ENCODE measurements around the gene CAPN15. TPM values are rescaled to one million over a fixed set of nuclear protein-coding genes. Genes with fewer than 3 reads are reported as not detected.

CAPN15 gene
- total RNA-seq, 1 donor from 2014 or later = 57.4 TPM

DNA sequence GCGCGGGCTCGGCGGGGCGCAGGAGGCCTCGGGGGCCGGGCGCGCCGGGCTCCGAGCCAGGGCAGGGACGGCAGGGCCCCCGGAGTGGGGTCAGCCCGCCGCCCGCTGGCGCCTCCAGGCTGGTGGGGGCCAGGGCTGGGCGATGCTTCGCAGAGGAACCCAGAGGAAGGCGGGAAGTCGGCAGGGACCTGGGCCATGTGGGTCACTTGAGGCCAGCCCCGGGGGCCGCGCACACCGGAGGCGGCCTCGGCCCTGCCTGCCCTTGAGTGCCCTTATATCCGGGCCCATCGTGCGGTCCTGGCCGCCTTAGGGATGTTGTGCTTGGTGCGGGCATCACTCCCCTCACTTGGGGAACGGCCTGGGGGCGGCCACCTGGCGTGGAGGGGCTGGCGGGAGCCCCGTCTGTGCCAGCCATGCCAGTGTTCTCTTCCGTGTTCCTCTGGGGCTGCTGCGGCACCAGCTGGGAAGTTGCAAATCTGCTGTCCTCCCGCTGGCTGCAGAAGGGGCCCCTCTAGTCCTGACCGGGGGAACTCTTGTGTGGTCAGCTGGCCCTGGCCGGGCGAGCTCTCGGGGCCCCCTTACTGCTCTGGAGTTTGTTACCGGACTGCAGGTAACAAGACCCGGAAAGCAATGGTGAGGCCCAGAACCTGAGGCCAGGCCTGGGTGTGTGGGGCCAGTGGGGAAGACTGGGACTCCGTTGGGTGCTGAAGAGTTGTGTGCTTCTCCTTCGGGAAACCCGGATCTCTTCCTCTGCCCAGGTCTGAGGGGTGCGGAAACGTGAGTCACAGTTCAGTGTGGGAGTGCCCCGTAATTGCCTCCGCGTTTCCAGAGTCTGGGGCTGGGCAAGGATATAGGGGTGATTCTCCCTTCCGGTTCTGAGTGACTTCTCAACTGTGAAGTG lies 849 bp downstream of the CAPN15 start:
- Mint-ChIP-seq H3K36me3 (ENCODE audit: insufficient read depth) (peaks cover 2% of the 10 kb centered on the region), H3K4me3 (ENCODE audit: low read depth) (peak overlapping the region; percentile 80), H3K27me3 (no peaks in the 10 kb centered on the region), H3K4me1 (ENCODE audit: low read depth) (peaks cover 16% of the 10 kb centered on the region), H3K27ac (peak overlapping the region; percentile 69), H3K9me3 (ENCODE audit: low read depth) (no peaks in the 10 kb centered on the region)
- no peak for DNase-seq (ENCODE audit: low spot score, unreplicated experiment)
- TF ChIP-seq, protein P1, sequence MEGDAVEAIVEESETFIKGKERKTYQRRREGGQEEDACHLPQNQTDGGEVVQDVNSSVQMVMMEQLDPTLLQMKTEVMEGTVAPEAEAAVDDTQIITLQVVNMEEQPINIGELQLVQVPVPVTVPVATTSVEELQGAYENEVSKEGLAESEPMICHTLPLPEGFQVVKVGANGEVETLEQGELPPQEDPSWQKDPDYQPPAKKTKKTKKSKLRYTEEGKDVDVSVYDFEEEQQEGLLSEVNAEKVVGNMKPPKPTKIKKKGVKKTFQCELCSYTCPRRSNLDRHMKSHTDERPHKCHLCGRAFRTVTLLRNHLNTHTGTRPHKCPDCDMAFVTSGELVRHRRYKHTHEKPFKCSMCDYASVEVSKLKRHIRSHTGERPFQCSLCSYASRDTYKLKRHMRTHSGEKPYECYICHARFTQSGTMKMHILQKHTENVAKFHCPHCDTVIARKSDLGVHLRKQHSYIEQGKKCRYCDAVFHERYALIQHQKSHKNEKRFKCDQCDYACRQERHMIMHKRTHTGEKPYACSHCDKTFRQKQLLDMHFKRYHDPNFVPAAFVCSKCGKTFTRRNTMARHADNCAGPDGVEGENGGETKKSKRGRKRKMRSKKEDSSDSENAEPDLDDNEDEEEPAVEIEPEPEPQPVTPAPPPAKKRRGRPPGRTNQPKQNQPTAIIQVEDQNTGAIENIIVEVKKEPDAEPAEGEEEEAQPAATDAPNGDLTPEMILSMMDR (IDR thresholded peaks at IDR 0.05; ENCODE audit: unreplicated experiment) = no peak

DNA sequence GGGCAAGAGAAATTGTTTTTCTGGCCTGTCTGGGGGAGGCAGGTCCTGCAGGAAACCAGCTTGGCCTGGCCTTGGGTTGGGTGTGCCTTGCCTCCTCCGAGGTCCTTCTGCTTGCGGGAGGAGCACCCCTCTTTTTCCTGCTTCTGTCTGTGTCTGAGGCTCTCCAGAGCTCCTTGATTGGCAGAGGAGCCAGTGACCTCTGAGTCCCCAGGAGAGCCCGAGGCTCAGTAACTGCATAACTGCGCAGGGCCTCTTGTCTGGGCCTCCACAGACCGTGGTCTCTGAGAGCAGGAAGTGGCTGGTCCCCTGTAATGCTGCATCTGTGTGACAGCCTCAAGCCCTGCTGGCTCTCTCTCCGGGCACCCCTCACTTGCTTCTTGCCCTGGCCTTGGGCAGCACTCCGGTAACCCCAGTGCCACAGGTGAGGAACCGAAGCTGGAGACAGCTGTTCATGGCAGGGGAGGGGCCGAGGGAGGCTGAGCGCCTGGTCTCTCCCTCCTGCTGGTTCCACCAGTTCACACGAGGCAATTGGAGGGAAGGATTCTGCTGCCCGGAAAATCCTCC lies 1.6 kb downstream of the CAPN15 start:
- Mint-ChIP-seq H3K4me3 (ENCODE audit: low read depth) (peak overlapping the region; percentile 80), H3K27ac (no peak overlapping the region), H3K27me3 (no peaks in the 10 kb centered on the region), H3K9me3 (ENCODE audit: low read depth) (no peaks in the 10 kb centered on the region), H3K36me3 (ENCODE audit: insufficient read depth) (peaks cover 2% of the 10 kb centered on the region), H3K4me1 (ENCODE audit: low read depth) (peaks cover 21% of the 10 kb centered on the region)
- TF ChIP-seq, protein P1 (IDR thresholded peaks at IDR 0.05; ENCODE audit: unreplicated experiment) = no peak
- no peak for DNase-seq (ENCODE audit: low spot score, unreplicated experiment)

DNA sequence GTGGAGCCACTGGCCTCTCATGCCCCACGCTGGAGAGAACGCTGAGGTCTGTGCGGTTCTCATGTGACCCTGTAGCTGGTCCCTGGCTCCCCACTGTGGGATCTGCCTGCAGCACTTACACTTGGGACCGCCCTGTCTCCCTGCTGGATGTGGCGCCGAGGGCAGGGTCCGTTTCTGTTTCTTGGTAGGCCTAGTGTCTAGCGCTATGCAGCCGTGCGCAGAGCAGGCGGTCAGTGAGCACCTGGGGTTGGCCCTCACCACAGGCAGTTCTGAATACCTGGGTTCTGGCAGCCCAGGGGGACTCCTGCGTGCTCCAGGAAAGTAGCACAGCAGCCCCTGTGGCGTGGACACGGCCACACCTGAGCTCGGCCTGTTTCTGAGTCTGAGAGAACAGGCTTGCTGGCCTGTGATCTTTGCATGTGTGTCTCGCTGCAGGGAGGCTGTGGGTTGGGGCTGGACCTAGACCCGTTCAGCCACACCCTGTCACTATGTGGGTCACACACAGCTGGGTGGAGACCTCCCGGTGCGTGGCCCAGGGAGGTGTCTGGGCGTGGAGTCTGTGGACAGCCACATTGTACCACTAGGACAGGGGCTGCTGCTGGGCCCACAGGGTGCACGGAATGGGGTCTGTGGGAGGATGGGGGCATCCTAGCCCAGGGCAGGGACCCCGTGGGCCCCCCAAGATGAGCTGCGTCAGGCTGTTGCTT lies 2.8 kb downstream of the CAPN15 start:
- no peak for DNase-seq (ENCODE audit: low spot score, unreplicated experiment)
- TF ChIP-seq, protein P1 (IDR thresholded peaks at IDR 0.05; ENCODE audit: unreplicated experiment) = no peak
- H3K36me3 Mint-ChIP-seq (ENCODE audit: insufficient read depth) = peaks cover 2% of the 10 kb centered on the region
- H3K27me3 Mint-ChIP-seq = no peaks in the 10 kb centered on the region
- no peak overlapping the region for H3K27ac Mint-ChIP-seq
- peaks cover 23% of the 10 kb centered on the region for H3K4me1 Mint-ChIP-seq (ENCODE audit: low read depth)
- H3K9me3 Mint-ChIP-seq (ENCODE audit: low read depth) = no peaks in the 10 kb centered on the region
- peak overlapping the region; percentile 52 for H3K4me3 Mint-ChIP-seq (ENCODE audit: low read depth)

DNA sequence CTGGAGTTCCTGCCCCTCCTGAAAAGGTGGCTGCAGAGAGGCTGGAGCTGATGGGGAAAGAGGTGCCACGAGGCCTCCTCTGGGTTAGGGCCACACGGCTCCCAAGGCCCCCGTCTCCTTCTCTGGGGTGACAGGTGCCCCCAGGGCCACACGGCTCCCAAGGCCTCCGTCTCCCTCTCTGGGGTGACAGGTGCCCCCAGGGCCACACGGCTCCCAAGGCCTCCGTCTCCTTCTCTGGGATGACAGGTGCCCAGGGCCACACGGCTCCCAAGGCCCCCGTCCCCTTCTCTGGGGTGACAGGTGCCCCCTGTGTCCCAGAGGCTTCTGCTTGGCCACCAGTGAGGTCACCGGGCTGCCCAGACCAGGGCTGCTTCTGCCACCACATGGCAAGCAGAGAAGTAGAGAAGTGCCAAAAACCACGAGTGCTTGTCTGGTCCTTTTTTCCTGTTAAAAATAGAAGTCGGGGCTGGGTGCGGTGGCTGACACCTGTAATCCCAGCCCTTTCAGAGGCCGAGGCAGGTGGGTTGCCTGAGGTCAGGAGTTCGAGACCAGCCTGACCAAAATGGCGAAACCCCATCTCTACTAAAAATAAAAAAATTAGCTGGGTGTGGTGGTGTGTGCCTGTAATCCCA lies 4.1 kb downstream of the CAPN15 start:
- Mint-ChIP-seq H3K4me3 (ENCODE audit: low read depth) (no peak overlapping the region), H3K27ac (no peak overlapping the region), H3K4me1 (ENCODE audit: low read depth) (peaks cover 13% of the 10 kb centered on the region), H3K9me3 (ENCODE audit: low read depth) (no peaks in the 10 kb centered on the region), H3K36me3 (ENCODE audit: insufficient read depth) (no peaks in the 10 kb centered on the region), H3K27me3 (no peaks in the 10 kb centered on the region)
- TF ChIP-seq, protein P1 (IDR thresholded peaks at IDR 0.05; ENCODE audit: unreplicated experiment) = no peak
- no peak for DNase-seq (ENCODE audit: low spot score, unreplicated experiment)

Measured in progenitor cell of endocrine pancreas (in vitro differentiated cells).